Nephron progenitor cell (in vitro differentiated cells): Measurements from ENCODE around the gene SLC2A1.

Experiments used
- DNase-seq: peaks from one replicate; pipeline ENCODE4 v3.0.0; 2021
- H3K27ac Mint-ChIP-seq: 2 replicates; pipeline ENCODE4 v1.8.0; 2021; ENCODE audit warnings: mild to moderate bottlenecking, moderate library complexity, mixed read lengths
- H3K27me3 Mint-ChIP-seq: 2 replicates; pipeline ENCODE4 v1.8.0; 2021; ENCODE audit warnings: mild to moderate bottlenecking, low read depth, mixed read lengths; ENCODE audit not compliant: poor library complexity
- H3K36me3 Mint-ChIP-seq: 2 replicates; pipeline ENCODE4 v1.8.0; 2021; ENCODE audit warnings: low read depth, mixed read lengths
- H3K4me1 Mint-ChIP-seq: 2 replicates; pipeline ENCODE4 v1.8.0; 2021; ENCODE audit warnings: mixed read lengths
- H3K4me3 Mint-ChIP-seq: 2 replicates; pipeline ENCODE4 v1.8.0; 2021; ENCODE audit warnings: mild to moderate bottlenecking, moderate library complexity, mixed read lengths
- H3K9me3 Mint-ChIP-seq: 2 replicates; pipeline ENCODE4 v1.8.0; 2021; ENCODE audit warnings: mild to moderate bottlenecking, moderate library complexity, mixed read lengths
- CTCF ChIP-seq: fragments of 200-600 bp; sonication (generic); IDR thresholded peaks from 2 replicates; pipeline ENCODE4 v1.5.0; 2021; ENCODE audit warnings: antibody characterized with exemption

SLC2A1 gene

GRCh38 chr1:42938645-42939615 is 19.7 kb downstream of the SLC2A1 start:
- Mint-ChIP-seq H3K27me3 (peaks cover 3% of the 10 kb centered on the region), H3K4me3 (no peak overlapping the region), H3K36me3 (peaks cover 61% of the 10 kb centered on the region), H3K27ac (peak overlapping the region; percentile 37), H3K9me3 (no peaks in the 10 kb centered on the region), H3K4me1 (peaks cover 74% of the 10 kb centered on the region)
- TF ChIP-seq CTCF: no peak
- no peak for DNase-seq

GRCh38 chr1:42937836-42938644 is 20.6 kb downstream of the SLC2A1 start:
- Mint-ChIP-seq H3K4me1 (peaks cover 75% of the 10 kb centered on the region), H3K4me3 (no peak overlapping the region), H3K27ac (peak overlapping the region; percentile 37), H3K27me3 (peaks cover 3% of the 10 kb centered on the region), H3K9me3 (no peaks in the 10 kb centered on the region), H3K36me3 (peaks cover 56% of the 10 kb centered on the region)
- no peak for TF ChIP-seq CTCF
- no peak for DNase-seq

- Mint-ChIP-seq H3K4me3 (no peak overlapping the region), H3K36me3 (peaks cover 48% of the 10 kb centered on the region), H3K27me3 (peaks cover 3% of the 10 kb centered on the region), H3K4me1 (peaks cover 75% of the 10 kb centered on the region), H3K27ac (peak overlapping the region; percentile 34), H3K9me3 (no peaks in the 10 kb centered on the region)
- TF ChIP-seq CTCF: no peak
- DNase-seq: no peak
These were observed 21.4 kb downstream of the SLC2A1 start for GRCh38 chr1:42937141-42937696.

GRCh38 chr1:42936309-42937078 is 22.2 kb downstream of the SLC2A1 start:
- DNase-seq: no peak
- peaks cover 3% of the 10 kb centered on the region for H3K27me3 Mint-ChIP-seq

More at GRCh38 chr1:42936309-42937078, 22.2 kb downstream of the SLC2A1 start:
- Mint-ChIP-seq H3K36me3 (peaks cover 40% of the 10 kb centered on the region), H3K4me3 (no peak overlapping the region), H3K9me3 (no peaks in the 10 kb centered on the region), H3K4me1 (peaks cover 72% of the 10 kb centered on the region), H3K27ac (no peak overlapping the region)
- TF ChIP-seq CTCF: no peak
